Measurements from ENCODE around the gene TJP2.

- no peak for TF ChIP-seq CTCF (IDR thresholded peaks at IDR 0.05)
- TF ChIP-seq POLR2A (IDR thresholded peaks at IDR 0.05), result no peak
Observed at GRCh38 chr9:69206047-69206446, 32.0 kb downstream of the TJP2 start.
